Measurements from ENCODE around the gene AP2B1. TPM values are rescaled to one million over a fixed set of nuclear protein-coding genes. Genes with fewer than 3 reads are reported as not detected.

Gene AP2B1
- total and polyA plus RNA-seq, 3 experiments from 2014 or later: 67.9 to 178 (median 163) TPM

- H3K27me3 Mint-ChIP-seq: peaks cover 1 to 41% of the 10 kb centered on the region in 2 donors
- no peaks in the 10 kb centered on the region for H3K4me1 ChIP-seq (ENCODE audit: insufficient read depth, low read length)
- no peak for DNase-seq
- H3K4me3 ChIP-seq (ENCODE audit: low read length): no peak overlapping the region
- H3K36me3 Mint-ChIP-seq: no peaks in the 10 kb centered on the region
- H3K27me3 ChIP-seq (ENCODE audit: insufficient read depth, low read length, poor library complexity, severe bottlenecking): no peaks in the 10 kb centered on the region
- no peaks in the 10 kb centered on the region for H3K4me1 Mint-ChIP-seq
- H3K27ac Mint-ChIP-seq: peak overlapping the region in 2 of 8 donors; percentile 49 to 86
- H3K36me3 ChIP-seq (ENCODE audit: insufficient read depth, low read length): no peaks in the 10 kb centered on the region
- H3K9me3 ChIP-seq (ENCODE audit: low read length): no peaks in the 10 kb centered on the region
- H3K27ac ChIP-seq (ENCODE audit: low read depth, low read length): no peak overlapping the region
- ChIA-PET CTCF (interaction anchor here (1.7 kb wide), 1 partner anchor 10 kb away, joined by 9 read pairs; no protein-coding TSS in a partner anchor), POLR2A (no interaction called here)
- H3K9me3 Mint-ChIP-seq: no peaks in the 10 kb centered on the region
- no peak overlapping the region for H3K4me3 Mint-ChIP-seq
These were observed 186.7 kb downstream of the AP2B1 start for GRCh38 chr17:35773679-35774425.

GRCh38 chr17:35774499-35774898 lies 187.4 kb downstream of the AP2B1 start:
- POLR2A ChIA-PET: no interaction called here
- H3K4me1 Mint-ChIP-seq: no peaks in the 10 kb centered on the region

GRCh38 chr17:35775039-35775438 lies 187.9 kb downstream of the AP2B1 start:
- no peaks in the 10 kb centered on the region for H3K36me3 ChIP-seq (ENCODE audit: insufficient read depth, low read length)
- H3K27ac Mint-ChIP-seq: no peak overlapping the region
- POLR2A ChIA-PET: no interaction called here
- H3K36me3 Mint-ChIP-seq: no peaks in the 10 kb centered on the region
- no peaks in the 10 kb centered on the region for H3K4me1 Mint-ChIP-seq
- H3K27me3 ChIP-seq (ENCODE audit: insufficient read depth, low read length, poor library complexity, severe bottlenecking): no peaks in the 10 kb centered on the region
- no peak for DNase-seq
- H3K27ac ChIP-seq (ENCODE audit: low read depth, low read length): no peak overlapping the region
- H3K4me3 ChIP-seq (ENCODE audit: low read length): no peak overlapping the region
- H3K27me3 Mint-ChIP-seq: peaks cover 1 to 47% of the 10 kb centered on the region in 2 donors
- H3K4me1 ChIP-seq (ENCODE audit: insufficient read depth, low read length): no peaks in the 10 kb centered on the region
- no peak overlapping the region for H3K4me3 Mint-ChIP-seq
- H3K9me3 ChIP-seq (ENCODE audit: low read length): no peaks in the 10 kb centered on the region
- CTCF ChIA-PET: interaction anchor here (1.7 kb wide), 1 partner anchor 11 kb away, joined by 9 read pairs; no protein-coding TSS in a partner anchor
- no peaks in the 10 kb centered on the region for H3K9me3 Mint-ChIP-seq

More at GRCh38 chr17:35774499-35774898, 187.4 kb downstream of the AP2B1 start:
- Mint-ChIP-seq H3K4me3 (no peak overlapping the region), H3K36me3 (no peaks in the 10 kb centered on the region), H3K27me3 (peaks cover 1 to 43% of the 10 kb centered on the region in 2 donors), H3K27ac (no peak overlapping the region), H3K9me3 (no peaks in the 10 kb centered on the region)
- H3K9me3 ChIP-seq (ENCODE audit: low read length): no peaks in the 10 kb centered on the region
- H3K4me3 ChIP-seq (ENCODE audit: low read length): no peak overlapping the region
- no peak for DNase-seq
- no peak overlapping the region for H3K27ac ChIP-seq (ENCODE audit: low read depth, low read length)
- CTCF ChIA-PET: interaction anchor here (1.7 kb wide), 1 partner anchor 11 kb away, joined by 9 read pairs; no protein-coding TSS in a partner anchor
- no peaks in the 10 kb centered on the region for H3K36me3 ChIP-seq (ENCODE audit: insufficient read depth, low read length)
- no peaks in the 10 kb centered on the region for H3K4me1 ChIP-seq (ENCODE audit: insufficient read depth, low read length)
- no peaks in the 10 kb centered on the region for H3K27me3 ChIP-seq (ENCODE audit: insufficient read depth, low read length, poor library complexity, severe bottlenecking)

- Mint-ChIP-seq H3K27me3 (peaks cover 1 to 47% of the 10 kb centered on the region in 2 donors), H3K36me3 (no peaks in the 10 kb centered on the region), H3K9me3 (no peaks in the 10 kb centered on the region), H3K27ac (no peak overlapping the region), H3K4me1 (no peaks in the 10 kb centered on the region), H3K4me3 (no peak overlapping the region)
- Histone ChIP-seq H3K27me3 (ENCODE audit: insufficient read depth, low read length, poor library complexity, severe bottlenecking) (no peaks in the 10 kb centered on the region), H3K4me3 (ENCODE audit: low read length) (no peak overlapping the region), H3K4me1 (ENCODE audit: insufficient read depth, low read length) (no peaks in the 10 kb centered on the region), H3K27ac (ENCODE audit: low read depth, low read length) (no peak overlapping the region), H3K36me3 (ENCODE audit: insufficient read depth, low read length) (no peaks in the 10 kb centered on the region), H3K9me3 (ENCODE audit: low read length) (no peaks in the 10 kb centered on the region)
- POLR2A ChIA-PET: no interaction called here
- no peak for DNase-seq
- CTCF ChIA-PET: interaction anchor here (1.5 to 1.7 kb wide), 2 partner anchors 11 to 12 kb away, joined by 3 to 9 read pairs; no protein-coding TSS in a partner anchor
These were observed 188.5 kb downstream of the AP2B1 start for GRCh38 chr17:35775583-35775982.

Other genes with a start within 250 kb of the AP2B1 start
- gene SLFN11, start 213.7 kb upstream of the AP2B1 start, total RNA-seq: 10 to 100 TPM; 39.5 to 48.4 TPM
- gene SLFN11, start 213.7 kb upstream of the AP2B1 start, polyA plus RNA-seq: 17.0 TPM
- gene SLFN12, start 154.8 kb upstream of the AP2B1 start, total RNA-seq: 1 to 10 TPM; 7.4 to 7.9 TPM
- 2.5 TPM for gene SLFN12, start 154.8 kb upstream of the AP2B1 start, polyA plus RNA-seq
- gene SLFN13, start 138.6 kb upstream of the AP2B1 start, total RNA-seq: 10 to 100 TPM; 23.0 to 24.4 TPM
- gene SLFN13, start 138.6 kb upstream of the AP2B1 start, polyA plus RNA-seq: 7.0 TPM
- gene SLFN12L, start 49.6 kb upstream of the AP2B1 start, total RNA-seq: 10 to 100 TPM; 48.8 to 50.8 TPM
- 27.5 TPM for gene SLFN12L, start 49.6 kb upstream of the AP2B1 start, polyA plus RNA-seq
- under 1 TPM; 0.15 to 0.16 TPM for gene SLFN14, start 26.5 kb upstream of the AP2B1 start, total RNA-seq
- gene SLFN14, start 26.5 kb upstream of the AP2B1 start, polyA plus RNA-seq: 0.13 TPM
- 1 to 10 TPM; 8.3 to 8.5 TPM for gene PEX12, start 8.8 kb upstream of the AP2B1 start, total RNA-seq
- 2.0 TPM for gene PEX12, start 8.8 kb upstream of the AP2B1 start, polyA plus RNA-seq
- gene RASL10B, start 144.3 kb downstream of the AP2B1 start, total RNA-seq: under 1 TPM; 0.79 to 0.80 TPM
- gene RASL10B, start 144.3 kb downstream of the AP2B1 start, polyA plus RNA-seq: 0.12 TPM
- under 1 TPM in 1 of 2 experiments, not detected in 1; 0.07 TPM for gene GAS2L2, start 165.9 kb downstream of the AP2B1 start, total RNA-seq
- gene GAS2L2, start 165.9 kb downstream of the AP2B1 start, polyA plus RNA-seq: not detected
- not detected for gene C17orf50, start 173.6 kb downstream of the AP2B1 start, total RNA-seq
- gene C17orf50, start 173.6 kb downstream of the AP2B1 start, polyA plus RNA-seq: not detected
- gene MMP28, start 208.3 kb downstream of the AP2B1 start, total RNA-seq: not detected
- gene MMP28, start 208.3 kb downstream of the AP2B1 start, polyA plus RNA-seq: not detected
- 100 to 1,000 TPM; 274 to 291 TPM for gene TAF15, start 222.2 kb downstream of the AP2B1 start, total RNA-seq
- gene TAF15, start 222.2 kb downstream of the AP2B1 start, polyA plus RNA-seq: 21.5 TPM